Spleen (tissue), 7 donors: Measurements from ENCODE around the gene FAM236A.
"Not testable (repeated sequence)": the region's sequence is repeated elsewhere in the genome, so short reads cannot be mapped to it uniquely, and the experiment has no call there.

ENCODE experiments used
- POLR2A ChIP-seq, 3 donors: fragments of 450-650 bp; IDR thresholded peaks; one replicate each; pipeline ENCODE4 v1.5.1; 2017; ENCODE audit warnings: antibody characterized with exemption in 3 of 3, mild to moderate bottlenecking in 1 of 3
- POLR2AphosphoS5 ChIP-seq, 3 donors: sonication (generic); formaldehyde crosslinking; IDR thresholded peaks; one replicate each; pipeline ENCODE4 v1.5.1; 2017; ENCODE audit warnings: antibody characterized with exemption in 3 of 3
- TF ChIP-seq, protein P1 (sequence below), 11 experiments: fragments of 200-600 bp in 7 of 11; fragments of 450-650 bp in 4 of 11; sonication (generic) in 4 of 11; IDR thresholded peaks in 8 of 11; conservative IDR thresholded peaks in 3 of 11; 1 replicate in 7 of 11; 2 replicates in 4 of 11; pipeline versions ENCODE4 v1.4.0 to v1.8.0; 2016 to 2021; ENCODE audit warnings: antibody characterized with exemption in 11 of 11, inconsistent platforms in 4 of 11, mild to moderate bottlenecking in 1 of 11
- donor health status: DM: no; HTN: no; CAD: no; lungs with moderate emphysema.
- donor health status: DM: no; HTN: no; CAD: no.
- donor health status: DM: no; HTN: no; CAD: no.

DNA sequence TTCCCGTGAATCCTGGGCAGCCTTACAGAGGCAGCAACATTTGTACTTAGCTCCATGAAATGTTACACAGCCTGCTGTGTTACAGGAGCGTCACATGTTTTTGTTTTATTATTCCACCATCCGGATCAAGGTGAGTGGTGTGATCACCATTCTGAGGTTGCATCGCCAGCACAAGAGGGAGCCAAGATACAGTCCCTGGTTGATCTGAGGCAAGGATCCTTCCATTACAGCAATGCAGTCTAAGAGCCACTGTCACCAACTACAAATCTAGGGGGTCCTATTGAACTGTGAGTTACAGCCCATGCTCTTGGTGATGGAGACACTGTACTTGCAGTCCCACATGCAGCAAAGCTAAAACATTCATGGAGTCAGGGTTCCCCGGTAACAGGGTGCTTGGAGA lies 21.9 kb upstream of the FAM236A start:
- TF ChIP-seq, protein P1, sequence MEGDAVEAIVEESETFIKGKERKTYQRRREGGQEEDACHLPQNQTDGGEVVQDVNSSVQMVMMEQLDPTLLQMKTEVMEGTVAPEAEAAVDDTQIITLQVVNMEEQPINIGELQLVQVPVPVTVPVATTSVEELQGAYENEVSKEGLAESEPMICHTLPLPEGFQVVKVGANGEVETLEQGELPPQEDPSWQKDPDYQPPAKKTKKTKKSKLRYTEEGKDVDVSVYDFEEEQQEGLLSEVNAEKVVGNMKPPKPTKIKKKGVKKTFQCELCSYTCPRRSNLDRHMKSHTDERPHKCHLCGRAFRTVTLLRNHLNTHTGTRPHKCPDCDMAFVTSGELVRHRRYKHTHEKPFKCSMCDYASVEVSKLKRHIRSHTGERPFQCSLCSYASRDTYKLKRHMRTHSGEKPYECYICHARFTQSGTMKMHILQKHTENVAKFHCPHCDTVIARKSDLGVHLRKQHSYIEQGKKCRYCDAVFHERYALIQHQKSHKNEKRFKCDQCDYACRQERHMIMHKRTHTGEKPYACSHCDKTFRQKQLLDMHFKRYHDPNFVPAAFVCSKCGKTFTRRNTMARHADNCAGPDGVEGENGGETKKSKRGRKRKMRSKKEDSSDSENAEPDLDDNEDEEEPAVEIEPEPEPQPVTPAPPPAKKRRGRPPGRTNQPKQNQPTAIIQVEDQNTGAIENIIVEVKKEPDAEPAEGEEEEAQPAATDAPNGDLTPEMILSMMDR (IDR thresholded peaks at IDR 0.05 in 8 of 11, conservative IDR thresholded peaks at IDR 0.05 in 3 of 11), result not testable (repeated sequence)
- TF ChIP-seq POLR2A, POLR2AphosphoS5 (IDR thresholded peaks at IDR 0.05): not testable (repeated sequence)
